ENCODE measurements around the gene PKP4.

Gene PKP4

GRCh38 chr2:158671360-158672245 is 214.9 kb downstream of the PKP4 start:
- no peak overlapping the region for H3K27ac ChIP-seq (ENCODE audit: poor library complexity, severe bottlenecking)
- H3K27me3 ChIP-seq (ENCODE audit: insufficient read depth, poor library complexity, severe bottlenecking), result no peaks in the 10 kb centered on the region
- no peak for ATAC-seq (ENCODE audit: low read depth)
- H3K4me1 ChIP-seq (ENCODE audit: insufficient read depth, poor library complexity, severe bottlenecking), result no peaks in the 10 kb centered on the region
- H3K36me3 ChIP-seq (ENCODE audit: low read depth), result peaks cover 49% of the 10 kb centered on the region
- DNase-seq (ENCODE audit: low spot score), result no peak
- no peaks in the 10 kb centered on the region for H3K9me3 ChIP-seq (ENCODE audit: severe bottlenecking)
- no peak for TF ChIP-seq CTCF (IDR thresholded peaks at IDR 0.05; ENCODE audit: poor library complexity, severe bottlenecking)
- no peak overlapping the region for H3K4me3 ChIP-seq (ENCODE audit: severe bottlenecking)

- no peak overlapping the region for H3K4me3 ChIP-seq (ENCODE audit: severe bottlenecking)
- H3K27ac ChIP-seq (ENCODE audit: poor library complexity, severe bottlenecking), result no peak overlapping the region
- H3K9me3 ChIP-seq (ENCODE audit: severe bottlenecking), result no peaks in the 10 kb centered on the region
- H3K4me1 ChIP-seq (ENCODE audit: insufficient read depth, poor library complexity, severe bottlenecking), result no peaks in the 10 kb centered on the region
- ATAC-seq (ENCODE audit: low read depth), result no peak
- no peak for DNase-seq (ENCODE audit: low spot score)
- no peaks in the 10 kb centered on the region for H3K27me3 ChIP-seq (ENCODE audit: insufficient read depth, poor library complexity, severe bottlenecking)
- H3K36me3 ChIP-seq (ENCODE audit: low read depth), result peaks cover 38% of the 10 kb centered on the region
- TF ChIP-seq CTCF (IDR thresholded peaks at IDR 0.05; ENCODE audit: poor library complexity, severe bottlenecking), result no peak
Measured at GRCh38 chr2:158676295-158676694, 219.5 kb downstream of the PKP4 start.

- Histone ChIP-seq H3K4me1 (ENCODE audit: insufficient read depth, poor library complexity, severe bottlenecking) (no peaks in the 10 kb centered on the region), H3K4me3 (ENCODE audit: severe bottlenecking) (no peak overlapping the region), H3K27ac (ENCODE audit: poor library complexity, severe bottlenecking) (no peak overlapping the region), H3K36me3 (ENCODE audit: low read depth) (peaks cover 38% of the 10 kb centered on the region), H3K9me3 (ENCODE audit: severe bottlenecking) (no peaks in the 10 kb centered on the region), H3K27me3 (ENCODE audit: insufficient read depth, poor library complexity, severe bottlenecking) (no peaks in the 10 kb centered on the region)
- DNase-seq (ENCODE audit: low spot score), result no peak
- ATAC-seq (ENCODE audit: low read depth), result no peak
- no peak for TF ChIP-seq CTCF (IDR thresholded peaks at IDR 0.05; ENCODE audit: poor library complexity, severe bottlenecking)
Measured at GRCh38 chr2:158676696-158677095, 219.9 kb downstream of the PKP4 start.

- Histone ChIP-seq H3K9me3 (ENCODE audit: severe bottlenecking) (no peaks in the 10 kb centered on the region), H3K4me3 (ENCODE audit: severe bottlenecking) (no peak overlapping the region), H3K36me3 (ENCODE audit: low read depth) (peaks cover 38% of the 10 kb centered on the region), H3K27me3 (ENCODE audit: insufficient read depth, poor library complexity, severe bottlenecking) (no peaks in the 10 kb centered on the region), H3K4me1 (ENCODE audit: insufficient read depth, poor library complexity, severe bottlenecking) (no peaks in the 10 kb centered on the region), H3K27ac (ENCODE audit: poor library complexity, severe bottlenecking) (no peak overlapping the region)
- DNase-seq (ENCODE audit: low spot score) (no peak), ATAC-seq (ENCODE audit: low read depth) (no peak)
- no peak for TF ChIP-seq CTCF (IDR thresholded peaks at IDR 0.05; ENCODE audit: poor library complexity, severe bottlenecking)
Measured at GRCh38 chr2:158677542-158677941, 220.8 kb downstream of the PKP4 start.

- DNase-seq (ENCODE audit: low spot score) (no peak), ATAC-seq (ENCODE audit: low read depth) (no peak)
- no peaks in the 10 kb centered on the region for H3K9me3 ChIP-seq (ENCODE audit: severe bottlenecking)
- H3K27ac ChIP-seq (ENCODE audit: poor library complexity, severe bottlenecking), result no peak overlapping the region
- no peaks in the 10 kb centered on the region for H3K27me3 ChIP-seq (ENCODE audit: insufficient read depth, poor library complexity, severe bottlenecking)
- H3K36me3 ChIP-seq (ENCODE audit: low read depth), result peaks cover 15% of the 10 kb centered on the region
- no peak overlapping the region for H3K4me3 ChIP-seq (ENCODE audit: severe bottlenecking)
- H3K4me1 ChIP-seq (ENCODE audit: insufficient read depth, poor library complexity, severe bottlenecking), result no peaks in the 10 kb centered on the region
- no peak for TF ChIP-seq CTCF (IDR thresholded peaks at IDR 0.05; ENCODE audit: poor library complexity, severe bottlenecking)
Measured at GRCh38 chr2:158681816-158682215, 225.1 kb downstream of the PKP4 start.

Data from RWPE2 (cell line).